Ishikawa (cell line): ENCODE data around the gene PLXDC2.

ENCODE experiments used
- FOXM1 ChIP-seq: IDR thresholded peaks from 2 replicates; pipeline ENCODE4 v1.6.1; 2012; ENCODE audit warnings: low read depth, borderline replicate concordance
- RAD21 ChIP-seq: IDR thresholded peaks from 2 replicates; pipeline ENCODE4 v1.6.1; 2012; ENCODE audit warnings: low read depth
- TAF1 ChIP-seq: IDR thresholded peaks from 2 replicates; pipeline ENCODE4 v1.6.1; 2012; ENCODE audit warnings: low read depth, mild to moderate bottlenecking
- USF1 ChIP-seq: IDR thresholded peaks from 2 replicates; pipeline ENCODE4 v1.6.1; 2012
- YY1 ChIP-seq: IDR thresholded peaks from 2 replicates; pipeline ENCODE4 v1.6.1; 2012; ENCODE audit warnings: low read depth
- TF ChIP-seq, protein P1 (sequence below): IDR thresholded peaks from 2 replicates; pipeline ENCODE4 v1.6.1; 2012; ENCODE audit warnings: low read depth, mild to moderate bottlenecking
- TF ChIP-seq, protein P2 (sequence below): IDR thresholded peaks from 2 replicates; pipeline ENCODE4 v1.6.1; 2012

GRCh38 chr10:20276127-20276979, 460.1 kb downstream of the PLXDC2 start:
- no peak for TF ChIP-seq RAD21
- TF ChIP-seq USF1, result no peak
- TF ChIP-seq, protein P1, sequence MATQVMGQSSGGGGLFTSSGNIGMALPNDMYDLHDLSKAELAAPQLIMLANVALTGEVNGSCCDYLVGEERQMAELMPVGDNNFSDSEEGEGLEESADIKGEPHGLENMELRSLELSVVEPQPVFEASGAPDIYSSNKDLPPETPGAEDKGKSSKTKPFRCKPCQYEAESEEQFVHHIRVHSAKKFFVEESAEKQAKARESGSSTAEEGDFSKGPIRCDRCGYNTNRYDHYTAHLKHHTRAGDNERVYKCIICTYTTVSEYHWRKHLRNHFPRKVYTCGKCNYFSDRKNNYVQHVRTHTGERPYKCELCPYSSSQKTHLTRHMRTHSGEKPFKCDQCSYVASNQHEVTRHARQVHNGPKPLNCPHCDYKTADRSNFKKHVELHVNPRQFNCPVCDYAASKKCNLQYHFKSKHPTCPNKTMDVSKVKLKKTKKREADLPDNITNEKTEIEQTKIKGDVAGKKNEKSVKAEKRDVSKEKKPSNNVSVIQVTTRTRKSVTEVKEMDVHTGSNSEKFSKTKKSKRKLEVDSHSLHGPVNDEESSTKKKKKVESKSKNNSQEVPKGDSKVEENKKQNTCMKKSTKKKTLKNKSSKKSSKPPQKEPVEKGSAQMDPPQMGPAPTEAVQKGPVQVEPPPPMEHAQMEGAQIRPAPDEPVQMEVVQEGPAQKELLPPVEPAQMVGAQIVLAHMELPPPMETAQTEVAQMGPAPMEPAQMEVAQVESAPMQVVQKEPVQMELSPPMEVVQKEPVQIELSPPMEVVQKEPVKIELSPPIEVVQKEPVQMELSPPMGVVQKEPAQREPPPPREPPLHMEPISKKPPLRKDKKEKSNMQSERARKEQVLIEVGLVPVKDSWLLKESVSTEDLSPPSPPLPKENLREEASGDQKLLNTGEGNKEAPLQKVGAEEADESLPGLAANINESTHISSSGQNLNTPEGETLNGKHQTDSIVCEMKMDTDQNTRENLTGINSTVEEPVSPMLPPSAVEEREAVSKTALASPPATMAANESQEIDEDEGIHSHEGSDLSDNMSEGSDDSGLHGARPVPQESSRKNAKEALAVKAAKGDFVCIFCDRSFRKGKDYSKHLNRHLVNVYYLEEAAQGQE, result no peak
- TF ChIP-seq YY1, result no peak
- TF ChIP-seq TAF1, result no peak
- TF ChIP-seq, protein P2, sequence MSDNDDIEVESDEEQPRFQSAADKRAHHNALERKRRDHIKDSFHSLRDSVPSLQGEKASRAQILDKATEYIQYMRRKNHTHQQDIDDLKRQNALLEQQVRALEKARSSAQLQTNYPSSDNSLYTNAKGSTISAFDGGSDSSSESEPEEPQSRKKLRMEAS, result no peak
- TF ChIP-seq FOXM1, result no peak
